ENCODE results near the gene FRMD4A.

Gene FRMD4A

GRCh38 chr10:13852872-13853271 lies 477.9 kb downstream of the FRMD4A start:
- Histone ChIP-seq H3K4me1 (ENCODE audit: insufficient read depth, low read length) (peaks cover 10% of the 10 kb centered on the region), H3K27me3 (ENCODE audit: insufficient read depth, low read length) (no peaks in the 10 kb centered on the region), H3K9ac (ENCODE audit: low read depth, low read length) (no peak overlapping the region), H3K9me3 (ENCODE audit: insufficient read depth, low read depth, low read length) (no peaks in the 10 kb centered on the region), H3K27ac (ENCODE audit: low read depth, low read length) (no peak overlapping the region), H3K36me3 (ENCODE audit: insufficient read depth, low read length) (peaks cover 26% of the 10 kb centered on the region; the same call in 1 of the 2 replicates), H3K4me3 (ENCODE audit: low read length) (no peak overlapping the region)
- WGBS, result 91% methylated on average over 5 of the region's 5 CpGs

GRCh38 chr10:13851906-13852305 lies 478.8 kb downstream of the FRMD4A start:
- Histone ChIP-seq H3K9ac (ENCODE audit: low read depth, low read length) (no peak overlapping the region), H3K4me1 (ENCODE audit: insufficient read depth, low read length) (peaks cover 19% of the 10 kb centered on the region), H3K27ac (ENCODE audit: low read depth, low read length) (no peak overlapping the region), H3K4me3 (ENCODE audit: low read length) (no peak overlapping the region), H3K36me3 (ENCODE audit: insufficient read depth, low read length) (peaks cover 24% of the 10 kb centered on the region; the same call in 1 of the 2 replicates), H3K9me3 (ENCODE audit: insufficient read depth, low read depth, low read length) (no peaks in the 10 kb centered on the region), H3K27me3 (ENCODE audit: insufficient read depth, low read length) (no peaks in the 10 kb centered on the region)
- 88% methylated on average over 2 of the region's 2 CpGs for WGBS

GRCh38 chr10:13848520-13849445 lies 481.9 kb downstream of the FRMD4A start:
- Histone ChIP-seq H3K36me3 (ENCODE audit: insufficient read depth, low read length) (peaks cover 17% of the 10 kb centered on the region; the same call in 1 of the 2 replicates), H3K27ac (ENCODE audit: low read depth, low read length) (no peak overlapping the region), H3K27me3 (ENCODE audit: insufficient read depth, low read length) (no peaks in the 10 kb centered on the region), H3K9me3 (ENCODE audit: insufficient read depth, low read depth, low read length) (no peaks in the 10 kb centered on the region), H3K4me1 (ENCODE audit: insufficient read depth, low read length) (peaks cover 19% of the 10 kb centered on the region), H3K4me3 (ENCODE audit: low read length) (no peak overlapping the region), H3K9ac (ENCODE audit: low read depth, low read length) (no peak overlapping the region)
- 91% methylated on average over 13 of the region's 16 CpGs for WGBS

GRCh38 chr10:13847201-13847631 lies 483.5 kb downstream of the FRMD4A start:
- H3K27ac ChIP-seq (ENCODE audit: low read depth, low read length), result no peak overlapping the region
- no peaks in the 10 kb centered on the region for H3K27me3 ChIP-seq (ENCODE audit: insufficient read depth, low read length)
- H3K4me3 ChIP-seq (ENCODE audit: low read length), result no peak overlapping the region
- no peak overlapping the region for H3K9ac ChIP-seq (ENCODE audit: low read depth, low read length)
- H3K36me3 ChIP-seq (ENCODE audit: insufficient read depth, low read length), result peaks cover 15% of the 10 kb centered on the region; the same call in 1 of the 2 replicates
- 54% methylated on average over 8 of the region's 8 CpGs for WGBS
- H3K9me3 ChIP-seq (ENCODE audit: insufficient read depth, low read depth, low read length), result peaks cover 1% of the 10 kb centered on the region; the same call in 1 of the 2 replicates
- H3K4me1 ChIP-seq (ENCODE audit: insufficient read depth, low read length), result peaks cover 19% of the 10 kb centered on the region

GRCh38 chr10:13845897-13846296 lies 484.8 kb downstream of the FRMD4A start:
- Histone ChIP-seq H3K4me1 (ENCODE audit: insufficient read depth, low read length) (peaks cover 19% of the 10 kb centered on the region), H3K27ac (ENCODE audit: low read depth, low read length) (no peak overlapping the region), H3K36me3 (ENCODE audit: insufficient read depth, low read length) (peaks cover 21% of the 10 kb centered on the region; the same call in 1 of the 2 replicates), H3K4me3 (ENCODE audit: low read length) (no peak overlapping the region), H3K27me3 (ENCODE audit: insufficient read depth, low read length) (no peaks in the 10 kb centered on the region), H3K9ac (ENCODE audit: low read depth, low read length) (no peak overlapping the region), H3K9me3 (ENCODE audit: insufficient read depth, low read depth, low read length) (peaks cover 12% of the 10 kb centered on the region)
- WGBS, result 96% methylated on average over 3 of the region's 4 CpGs

- peaks cover 12% of the 10 kb centered on the region for H3K9me3 ChIP-seq (ENCODE audit: insufficient read depth, low read depth, low read length)
- no peak overlapping the region for H3K9ac ChIP-seq (ENCODE audit: low read depth, low read length)
- H3K27ac ChIP-seq (ENCODE audit: low read depth, low read length), result no peak overlapping the region
- H3K4me3 ChIP-seq (ENCODE audit: low read length), result no peak overlapping the region
- no peaks in the 10 kb centered on the region for H3K27me3 ChIP-seq (ENCODE audit: insufficient read depth, low read length)
- 94% methylated on average over 6 of the region's 7 CpGs for WGBS
- H3K36me3 ChIP-seq (ENCODE audit: insufficient read depth, low read length), result peaks cover 18% of the 10 kb centered on the region; the same call in 1 of the 2 replicates
- peaks cover 24% of the 10 kb centered on the region for H3K4me1 ChIP-seq (ENCODE audit: insufficient read depth, low read length)
These were observed 486.1 kb downstream of the FRMD4A start for GRCh38 chr10:13844651-13845050.

GRCh38 chr10:13842117-13842516 lies 488.6 kb downstream of the FRMD4A start:
- Histone ChIP-seq H3K36me3 (ENCODE audit: insufficient read depth, low read length) (peaks cover 12% of the 10 kb centered on the region; the same call in 1 of the 2 replicates), H3K4me1 (ENCODE audit: insufficient read depth, low read length) (peaks cover 6% of the 10 kb centered on the region; the same call in 1 of the 2 replicates), H3K9me3 (ENCODE audit: insufficient read depth, low read depth, low read length) (peaks cover 12% of the 10 kb centered on the region), H3K9ac (ENCODE audit: low read depth, low read length) (no peak overlapping the region), H3K27ac (ENCODE audit: low read depth, low read length) (no peak overlapping the region), H3K27me3 (ENCODE audit: insufficient read depth, low read length) (no peaks in the 10 kb centered on the region), H3K4me3 (ENCODE audit: low read length) (no peak overlapping the region)
- 63% methylated on average over 3 of the region's 3 CpGs for WGBS

GRCh38 chr10:13840036-13840435 lies 490.7 kb downstream of the FRMD4A start:
- H3K27ac ChIP-seq (ENCODE audit: low read depth, low read length), result no peak overlapping the region
- no peak overlapping the region for H3K4me3 ChIP-seq (ENCODE audit: low read length)
- no peaks in the 10 kb centered on the region for H3K27me3 ChIP-seq (ENCODE audit: insufficient read depth, low read length)
- peaks cover 6% of the 10 kb centered on the region; the same call in 1 of the 2 replicates for H3K4me1 ChIP-seq (ENCODE audit: insufficient read depth, low read length)
- peaks cover 12% of the 10 kb centered on the region for H3K9me3 ChIP-seq (ENCODE audit: insufficient read depth, low read depth, low read length)
- H3K36me3 ChIP-seq (ENCODE audit: insufficient read depth, low read length), result peaks cover 12% of the 10 kb centered on the region; the same call in 1 of the 2 replicates
- no peak overlapping the region for H3K9ac ChIP-seq (ENCODE audit: low read depth, low read length)
- 91% methylated on average over 3 of the region's 3 CpGs for WGBS

GRCh38 chr10:13839430-13839990 lies 491.2 kb downstream of the FRMD4A start:
- Histone ChIP-seq H3K4me1 (ENCODE audit: insufficient read depth, low read length) (peaks cover 12% of the 10 kb centered on the region), H3K36me3 (ENCODE audit: insufficient read depth, low read length) (peaks cover 12% of the 10 kb centered on the region; the same call in 1 of the 2 replicates), H3K27ac (ENCODE audit: low read depth, low read length) (no peak overlapping the region), H3K4me3 (ENCODE audit: low read length) (no peak overlapping the region), H3K9me3 (ENCODE audit: insufficient read depth, low read depth, low read length) (peaks cover 12% of the 10 kb centered on the region), H3K27me3 (ENCODE audit: insufficient read depth, low read length) (no peaks in the 10 kb centered on the region), H3K9ac (ENCODE audit: low read depth, low read length) (no peak overlapping the region)
- WGBS, result 69% methylated on average over 9 of the region's 9 CpGs

GRCh38 chr10:13839030-13839429 lies 491.7 kb downstream of the FRMD4A start:
- Histone ChIP-seq H3K36me3 (ENCODE audit: insufficient read depth, low read length) (peaks cover 10% of the 10 kb centered on the region; the same call in 1 of the 2 replicates), H3K9me3 (ENCODE audit: insufficient read depth, low read depth, low read length) (peaks cover 12% of the 10 kb centered on the region), H3K27me3 (ENCODE audit: insufficient read depth, low read length) (no peaks in the 10 kb centered on the region), H3K9ac (ENCODE audit: low read depth, low read length) (no peak overlapping the region), H3K4me1 (ENCODE audit: insufficient read depth, low read length) (peaks cover 15% of the 10 kb centered on the region), H3K4me3 (ENCODE audit: low read length) (no peak overlapping the region), H3K27ac (ENCODE audit: low read depth, low read length) (no peak overlapping the region)

- H3K27me3 ChIP-seq (ENCODE audit: insufficient read depth, low read length), result no peaks in the 10 kb centered on the region
- no peak overlapping the region for H3K4me3 ChIP-seq (ENCODE audit: low read length)
- peaks cover 15% of the 10 kb centered on the region for H3K4me1 ChIP-seq (ENCODE audit: insufficient read depth, low read length)
- no peak overlapping the region for H3K27ac ChIP-seq (ENCODE audit: low read depth, low read length)
- peaks cover 7% of the 10 kb centered on the region; the same call in 1 of the 2 replicates for H3K36me3 ChIP-seq (ENCODE audit: insufficient read depth, low read length)
- peaks cover 12% of the 10 kb centered on the region for H3K9me3 ChIP-seq (ENCODE audit: insufficient read depth, low read depth, low read length)
- WGBS, result 85% methylated on average over 3 of the region's 3 CpGs
- no peak overlapping the region for H3K9ac ChIP-seq (ENCODE audit: low read depth, low read length)
These were observed 492.8 kb downstream of the FRMD4A start for GRCh38 chr10:13837966-13838365.

Measured in HUES64 (cell line).